ENCODE data around the gene TCF4.

TCF4 gene

GRCh38 chr18:55497825-55498403 is 90.1 kb downstream of the TCF4 start:
- Histone ChIP-seq H3K4me1 (ENCODE audit: insufficient read depth, poor library complexity, severe bottlenecking) (peaks cover 7% of the 10 kb centered on the region), H3K27me3 (ENCODE audit: insufficient read depth, poor library complexity, severe bottlenecking) (no peaks in the 10 kb centered on the region), H3K4me3 (ENCODE audit: severe bottlenecking) (no peak overlapping the region), H3K9me3 (ENCODE audit: severe bottlenecking) (no peaks in the 10 kb centered on the region), H3K27ac (ENCODE audit: poor library complexity, severe bottlenecking) (no peak overlapping the region), H3K36me3 (ENCODE audit: low read depth) (no peaks in the 10 kb centered on the region)
- no peak for TF ChIP-seq CTCF (IDR thresholded peaks at IDR 0.05; ENCODE audit: poor library complexity, severe bottlenecking)
- DNase-seq (ENCODE audit: low spot score) (no peak), ATAC-seq (ENCODE audit: low read depth) (no peak)

GRCh38 chr18:55494899-55495298 is 93.1 kb downstream of the TCF4 start:
- Histone ChIP-seq H3K27me3 (ENCODE audit: insufficient read depth, poor library complexity, severe bottlenecking) (no peaks in the 10 kb centered on the region), H3K4me1 (ENCODE audit: insufficient read depth, poor library complexity, severe bottlenecking) (no peaks in the 10 kb centered on the region), H3K4me3 (ENCODE audit: severe bottlenecking) (no peak overlapping the region), H3K36me3 (ENCODE audit: low read depth) (no peaks in the 10 kb centered on the region), H3K9me3 (ENCODE audit: severe bottlenecking) (no peaks in the 10 kb centered on the region), H3K27ac (ENCODE audit: poor library complexity, severe bottlenecking) (no peak overlapping the region)
- DNase-seq (ENCODE audit: low spot score) (no peak), ATAC-seq (ENCODE audit: low read depth) (no peak)
- TF ChIP-seq CTCF (IDR thresholded peaks at IDR 0.05; ENCODE audit: poor library complexity, severe bottlenecking), result no peak

- DNase-seq (ENCODE audit: low spot score) (no peak), ATAC-seq (ENCODE audit: low read depth) (no peak)
- H3K4me1 ChIP-seq (ENCODE audit: insufficient read depth, poor library complexity, severe bottlenecking), result no peaks in the 10 kb centered on the region
- no peaks in the 10 kb centered on the region for H3K36me3 ChIP-seq (ENCODE audit: low read depth)
- no peaks in the 10 kb centered on the region for H3K9me3 ChIP-seq (ENCODE audit: severe bottlenecking)
- TF ChIP-seq CTCF (IDR thresholded peaks at IDR 0.05; ENCODE audit: poor library complexity, severe bottlenecking), result no peak
- H3K4me3 ChIP-seq (ENCODE audit: severe bottlenecking), result no peak overlapping the region
- no peak overlapping the region for H3K27ac ChIP-seq (ENCODE audit: poor library complexity, severe bottlenecking)
- no peaks in the 10 kb centered on the region for H3K27me3 ChIP-seq (ENCODE audit: insufficient read depth, poor library complexity, severe bottlenecking)
Observed at GRCh38 chr18:55494441-55494840, 93.6 kb downstream of the TCF4 start.

GRCh38 chr18:55491616-55492015 is 96.4 kb downstream of the TCF4 start:
- Histone ChIP-seq H3K4me1 (ENCODE audit: insufficient read depth, poor library complexity, severe bottlenecking) (no peaks in the 10 kb centered on the region), H3K27me3 (ENCODE audit: insufficient read depth, poor library complexity, severe bottlenecking) (no peaks in the 10 kb centered on the region), H3K9me3 (ENCODE audit: severe bottlenecking) (no peaks in the 10 kb centered on the region), H3K36me3 (ENCODE audit: low read depth) (no peaks in the 10 kb centered on the region), H3K27ac (ENCODE audit: poor library complexity, severe bottlenecking) (no peak overlapping the region), H3K4me3 (ENCODE audit: severe bottlenecking) (no peak overlapping the region)
- DNase-seq (ENCODE audit: low spot score) (no peak), ATAC-seq (ENCODE audit: low read depth) (no peak)
- TF ChIP-seq CTCF (IDR thresholded peaks at IDR 0.05; ENCODE audit: poor library complexity, severe bottlenecking), result no peak
